GM18858 (cell line): ENCODE results near the gene CCL19.

ENCODE experiments used
- ATAC-seq: cut with Tn5 transposase; IDR thresholded peaks from one replicate; pipeline ENCODE4 v1.9.1; 2021; ENCODE audit not compliant: unreplicated experiment

Gene CCL19

DNA sequence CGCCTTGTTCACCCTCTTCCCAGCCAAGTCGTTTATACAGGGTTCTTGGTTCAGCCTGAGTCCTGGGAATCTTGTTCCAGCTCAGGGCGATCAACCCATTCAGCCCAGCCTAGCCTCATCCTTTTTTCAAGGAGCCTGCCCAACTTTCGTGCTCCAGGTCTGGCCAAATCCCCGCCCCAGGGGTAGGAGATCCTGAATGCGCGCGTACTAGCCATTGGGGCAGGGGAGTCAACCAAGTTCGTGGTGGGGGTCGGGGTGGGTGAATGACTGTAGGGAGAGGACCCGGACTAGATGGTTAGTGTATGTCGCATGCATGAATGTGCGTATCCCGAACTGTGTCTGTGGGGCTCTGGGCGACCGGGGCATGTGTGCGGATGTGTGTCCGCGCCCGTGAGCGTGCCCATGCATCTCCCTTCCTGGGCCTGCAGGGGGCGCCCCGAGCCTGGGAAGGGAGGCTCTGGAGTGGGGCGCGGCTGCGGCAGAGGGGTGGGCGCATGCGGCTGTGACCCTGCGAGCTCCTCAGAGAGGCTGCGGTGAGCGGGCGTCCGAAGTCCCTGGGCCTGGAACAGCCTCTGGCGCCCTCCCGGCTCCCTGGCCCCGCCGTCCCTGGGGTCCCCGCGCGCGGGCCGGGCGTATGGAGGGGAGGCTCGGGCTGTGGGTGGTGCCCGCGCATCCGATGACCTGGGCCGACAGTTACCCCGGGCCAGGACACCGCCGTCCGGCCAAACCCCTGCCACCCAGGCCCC, 10.1 kb upstream of the CCL19 start:
- ATAC-seq, result no peak

DNA sequence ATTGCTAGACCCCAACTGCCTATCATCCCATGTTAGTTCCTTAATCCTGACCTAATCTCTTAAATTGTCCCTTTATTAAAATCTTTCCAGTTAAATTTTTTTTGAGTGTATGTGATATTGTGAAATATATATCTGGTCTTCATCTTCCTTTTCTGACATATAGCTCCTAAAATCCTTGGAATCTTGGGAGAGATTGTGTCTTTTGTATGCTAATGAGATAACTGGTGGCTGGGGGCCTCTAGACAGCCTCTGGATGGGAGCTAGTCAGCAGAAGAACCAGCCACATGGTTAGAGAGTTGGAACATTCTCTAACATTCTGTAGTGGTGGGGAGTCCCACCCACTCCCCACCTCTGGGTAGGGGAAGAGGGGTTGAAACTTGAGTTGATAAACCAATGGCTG, 3.7 kb upstream of the CCL19 start:
- no peak for ATAC-seq

DNA sequence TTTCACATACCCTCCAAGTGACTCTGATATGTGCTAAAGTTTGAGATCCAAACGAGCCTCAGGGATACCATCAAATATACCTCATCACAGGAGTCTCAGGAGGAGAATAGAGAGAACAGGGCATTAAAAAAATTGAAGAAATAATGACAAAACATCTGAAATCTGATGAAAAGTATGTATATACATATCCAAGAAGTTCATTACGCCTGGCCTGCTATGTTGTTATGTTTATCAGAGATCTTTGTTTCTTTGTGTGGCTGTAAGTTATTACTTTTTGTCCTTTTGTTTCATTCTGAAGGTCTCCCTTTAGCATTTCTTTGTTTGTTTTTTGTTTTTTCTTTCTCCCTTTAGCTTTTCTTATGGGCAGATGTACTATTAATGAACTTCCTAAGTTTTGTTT, 2.5 kb upstream of the CCL19 start:
- no peak for ATAC-seq

DNA sequence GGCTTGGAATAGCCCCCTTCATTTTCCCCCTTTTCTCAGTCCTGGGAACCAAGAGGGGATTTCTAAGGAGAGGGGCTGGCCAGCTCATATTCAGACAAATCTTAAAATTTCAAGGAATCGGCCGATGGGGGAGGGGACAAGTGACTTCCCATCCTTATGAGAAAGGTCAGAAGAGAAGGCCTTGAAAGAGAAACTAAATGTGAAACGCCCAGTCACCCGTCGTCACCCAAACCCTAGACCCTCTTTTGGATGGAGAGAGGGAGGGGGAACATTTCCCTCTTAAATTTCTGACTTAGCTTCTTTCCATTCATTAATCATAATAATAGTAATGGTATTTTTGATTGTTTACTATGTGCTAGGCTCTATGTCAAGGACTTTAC, 850 bp upstream of the CCL19 start:
- ATAC-seq, result no peak

DNA sequence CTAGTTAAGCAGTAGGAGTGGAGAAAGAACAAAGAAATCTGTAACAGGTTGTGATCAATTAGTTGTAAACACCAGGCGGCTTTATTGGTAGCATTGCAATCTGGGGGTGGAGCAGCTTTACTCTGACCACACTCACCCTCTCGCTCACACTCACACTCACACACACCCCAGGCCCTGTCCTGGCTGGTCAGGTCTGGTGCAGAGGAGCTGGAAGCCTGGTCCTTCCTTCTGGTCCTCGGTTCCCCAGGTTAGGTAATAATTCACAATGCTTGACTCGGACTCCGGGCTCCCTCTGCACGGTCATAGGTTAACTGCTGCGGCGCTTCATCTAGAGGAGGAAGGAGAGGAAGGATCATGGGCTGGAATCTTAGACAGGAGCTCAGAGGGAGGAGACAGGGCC, 1.6 kb downstream of the CCL19 start:
- no peak for ATAC-seq

DNA sequence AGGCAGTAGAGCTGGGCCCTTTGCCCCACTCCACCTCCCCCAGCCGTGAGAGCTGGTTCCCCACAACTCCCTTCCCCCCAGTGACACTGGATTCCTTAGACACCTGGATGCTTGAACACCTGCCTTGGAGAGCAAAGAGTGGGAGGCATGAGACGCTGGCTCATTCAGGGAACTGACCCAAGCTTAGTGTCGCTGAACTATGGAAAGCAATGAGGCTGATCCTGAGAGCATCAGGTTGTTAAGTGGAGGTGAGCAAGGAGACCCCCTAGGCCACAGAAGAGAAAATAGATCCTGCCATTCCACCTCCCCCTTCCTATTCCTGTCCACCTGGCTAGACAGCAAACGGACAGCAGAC, 2.0 kb downstream of the CCL19 start:
- ATAC-seq, result no peak

DNA sequence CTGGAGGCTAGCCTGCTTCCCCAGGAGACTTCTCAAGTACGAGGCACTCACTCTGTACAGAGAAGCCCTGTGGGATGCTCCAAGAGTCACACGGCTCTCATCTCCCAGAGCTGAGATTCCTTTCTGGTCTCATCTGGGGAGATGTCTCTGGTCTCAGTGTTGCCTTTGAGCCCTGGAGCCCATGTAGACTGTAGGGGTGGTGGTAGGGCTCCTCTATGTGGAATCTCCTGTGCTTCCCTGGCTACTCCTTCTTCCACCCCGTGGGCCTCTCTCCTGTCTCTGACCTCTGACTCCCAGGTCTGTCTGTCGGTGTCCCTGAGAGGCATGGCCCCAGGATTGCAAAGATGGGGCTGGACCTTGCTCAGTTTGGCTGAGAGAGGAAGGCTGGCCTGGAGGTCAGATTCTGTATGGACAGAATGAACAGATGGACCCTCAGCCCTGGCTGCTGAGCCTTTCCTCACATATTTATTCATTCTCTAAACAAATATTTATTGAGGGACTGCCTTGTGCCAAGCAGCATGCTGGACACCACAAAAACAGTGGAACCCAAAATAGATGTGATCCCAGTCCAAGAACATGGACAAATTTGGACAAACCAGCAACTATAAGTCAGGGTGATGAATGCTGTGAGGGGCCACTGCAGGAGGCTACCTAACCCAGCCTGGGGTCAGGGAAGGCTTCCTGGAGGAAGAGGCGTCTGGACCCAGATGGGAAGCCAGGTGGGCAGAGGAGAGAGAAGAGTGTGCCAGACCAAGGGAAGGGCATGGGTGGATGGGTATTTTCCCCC, 2.6 kb downstream of the CCL19 start:
- ATAC-seq, result no peak

DNA sequence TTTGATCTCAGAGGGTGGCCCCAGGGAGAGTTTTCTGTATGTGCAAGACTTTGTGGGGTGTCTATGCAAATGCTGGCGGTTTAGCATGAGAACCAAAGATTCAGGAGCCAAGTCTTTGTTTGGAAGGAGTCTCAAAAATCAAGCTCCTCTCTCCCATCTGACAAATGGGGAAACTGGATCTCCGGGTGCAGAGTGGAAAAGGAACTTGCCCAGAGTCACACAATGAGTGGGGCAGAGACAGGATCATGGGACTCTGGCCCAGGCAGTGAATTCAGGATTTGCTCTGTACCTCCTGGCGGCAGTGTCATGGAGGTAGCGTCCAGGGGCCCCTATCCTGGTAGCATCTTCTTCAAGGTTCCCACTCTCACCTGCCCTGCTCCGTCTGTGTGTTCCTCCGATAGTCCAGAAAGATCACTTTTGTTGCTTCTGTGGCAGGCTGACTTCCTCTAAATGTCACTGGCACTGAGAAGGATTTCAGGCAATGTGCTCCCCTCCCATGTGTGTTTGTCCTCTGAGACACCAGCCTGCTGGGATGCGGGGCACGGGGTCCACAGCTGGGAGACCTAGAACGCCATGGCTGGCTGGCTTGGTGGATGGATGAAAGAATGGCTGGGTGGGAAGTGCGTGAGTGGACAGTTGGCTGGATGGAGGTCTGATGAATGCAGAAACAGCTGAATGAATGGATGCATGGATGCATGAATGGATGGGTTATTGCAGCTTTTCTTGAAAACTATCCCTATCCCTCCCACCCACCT, 3.6 kb downstream of the CCL19 start:
- ATAC-seq, result no peak

DNA sequence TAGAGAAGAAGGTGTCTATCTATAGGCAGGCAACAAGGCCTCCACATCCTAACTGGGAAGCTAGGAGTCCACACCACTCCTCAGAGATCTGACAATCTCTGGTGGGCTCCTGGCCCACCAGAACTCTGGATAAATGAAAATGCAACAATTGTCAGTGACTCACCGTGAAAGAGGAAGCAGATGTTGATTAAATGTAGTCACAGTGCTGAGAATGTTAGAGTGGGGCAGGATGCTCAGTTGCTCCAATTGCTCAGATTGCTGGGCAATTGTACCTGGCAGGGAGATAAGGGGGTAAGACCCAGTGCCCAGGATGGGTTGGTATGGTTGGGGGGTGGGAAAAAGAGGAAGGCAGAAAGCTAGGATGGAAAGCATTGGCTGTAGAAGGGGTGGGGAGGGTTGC, 4.3 kb downstream of the CCL19 start:
- ATAC-seq, result no peak

DNA sequence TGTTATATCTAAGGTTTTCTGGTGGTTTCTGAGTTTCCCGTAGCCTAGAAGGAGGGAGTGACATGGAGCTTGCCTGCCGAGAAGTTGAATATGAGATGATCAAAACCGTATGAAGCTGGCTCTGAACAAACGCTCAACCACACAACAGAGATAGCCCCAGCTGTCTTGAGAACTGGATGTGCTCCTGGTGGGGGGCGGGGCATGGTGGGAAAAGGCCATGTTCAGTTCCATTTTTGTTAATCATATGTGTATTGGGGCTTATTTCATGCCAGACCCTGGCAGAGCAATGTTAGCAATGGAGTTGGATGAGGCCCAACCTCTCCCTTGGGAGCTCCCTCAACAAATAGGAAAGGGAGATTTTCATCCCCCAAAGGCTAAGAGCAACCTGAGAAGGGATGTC, 4.8 kb downstream of the CCL19 start:
- ATAC-seq, result no peak

DNA sequence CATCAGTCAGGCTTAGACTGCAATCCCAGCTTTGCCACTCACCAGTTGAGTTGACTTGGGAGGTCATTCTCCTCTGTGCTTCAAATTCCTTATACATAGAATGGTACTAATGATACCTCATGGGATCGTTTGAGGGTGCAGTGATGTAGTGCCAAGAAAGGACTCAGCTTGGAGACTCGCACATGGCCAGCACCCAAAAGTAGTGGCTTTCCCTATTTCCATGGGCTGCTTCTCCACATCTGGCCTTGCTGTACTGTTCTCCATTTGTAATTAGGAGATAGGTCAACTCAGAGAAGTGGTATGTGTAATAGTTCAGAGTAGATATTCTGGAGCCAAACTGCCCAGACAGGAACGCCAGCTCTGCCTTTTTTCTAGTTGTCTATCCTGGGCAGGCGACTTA, 5.5 kb downstream of the CCL19 start:
- ATAC-seq, result no peak

DNA sequence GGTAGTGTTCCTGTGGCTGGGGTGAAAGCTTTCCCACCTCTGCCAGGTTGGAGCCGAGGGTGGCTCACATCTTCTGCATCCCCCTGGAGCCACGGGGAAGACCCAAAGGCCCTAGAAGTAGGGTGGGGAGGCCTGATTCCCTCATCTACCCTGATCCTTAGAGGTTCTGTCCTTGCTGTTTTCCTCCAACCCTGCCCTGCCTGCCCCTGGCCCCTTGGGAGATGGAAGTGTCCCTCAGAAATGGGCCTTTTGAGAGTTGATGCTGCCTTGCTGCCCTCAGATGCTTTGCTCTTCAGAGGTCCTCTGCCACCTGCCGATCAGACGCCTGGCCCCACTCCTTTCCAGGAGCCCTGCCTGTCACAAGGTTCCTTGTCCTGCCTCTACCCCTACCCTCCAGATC, 6.3 kb downstream of the CCL19 start:
- ATAC-seq, result no peak

DNA sequence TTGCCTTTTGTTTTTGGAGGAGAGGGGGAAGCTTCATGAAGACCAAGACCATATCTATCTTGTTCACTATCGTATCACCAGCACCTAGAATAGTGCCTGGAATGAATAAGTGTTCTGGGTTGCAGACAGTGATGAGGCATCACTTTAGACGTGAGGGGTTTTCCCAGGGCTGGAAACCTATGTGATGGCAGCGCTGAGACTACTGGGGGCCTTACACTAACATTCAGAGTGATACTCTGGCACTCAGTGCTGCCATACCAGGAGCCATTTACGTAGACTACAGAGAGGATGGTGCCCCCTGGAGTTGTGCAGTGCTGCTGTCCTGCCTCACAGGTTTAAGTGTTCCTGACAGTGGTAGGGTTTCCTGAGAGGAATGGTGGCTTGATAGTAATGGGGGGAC, 6.9 kb downstream of the CCL19 start:
- no peak for ATAC-seq

DNA sequence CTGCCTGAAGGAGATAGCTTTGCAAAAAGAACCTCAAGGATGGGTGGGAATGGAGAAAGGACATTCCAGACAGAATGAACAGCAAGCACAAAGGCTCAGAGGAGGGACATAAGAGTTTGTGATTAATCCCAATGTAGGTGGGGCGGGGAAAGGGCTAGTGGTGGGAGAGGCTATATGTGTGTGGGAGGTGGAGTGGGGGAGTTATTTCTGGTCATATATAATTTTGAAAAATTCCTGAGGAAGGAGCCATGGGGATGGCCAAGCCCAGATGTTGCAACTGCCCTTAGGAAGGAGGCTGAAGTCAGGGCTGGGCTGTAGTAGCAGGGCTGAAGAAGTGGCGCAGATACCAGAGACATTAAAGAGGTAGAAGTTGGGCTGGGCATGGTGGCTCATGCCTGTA, 15.2 kb downstream of the CCL19 start:
- no peak for ATAC-seq

DNA sequence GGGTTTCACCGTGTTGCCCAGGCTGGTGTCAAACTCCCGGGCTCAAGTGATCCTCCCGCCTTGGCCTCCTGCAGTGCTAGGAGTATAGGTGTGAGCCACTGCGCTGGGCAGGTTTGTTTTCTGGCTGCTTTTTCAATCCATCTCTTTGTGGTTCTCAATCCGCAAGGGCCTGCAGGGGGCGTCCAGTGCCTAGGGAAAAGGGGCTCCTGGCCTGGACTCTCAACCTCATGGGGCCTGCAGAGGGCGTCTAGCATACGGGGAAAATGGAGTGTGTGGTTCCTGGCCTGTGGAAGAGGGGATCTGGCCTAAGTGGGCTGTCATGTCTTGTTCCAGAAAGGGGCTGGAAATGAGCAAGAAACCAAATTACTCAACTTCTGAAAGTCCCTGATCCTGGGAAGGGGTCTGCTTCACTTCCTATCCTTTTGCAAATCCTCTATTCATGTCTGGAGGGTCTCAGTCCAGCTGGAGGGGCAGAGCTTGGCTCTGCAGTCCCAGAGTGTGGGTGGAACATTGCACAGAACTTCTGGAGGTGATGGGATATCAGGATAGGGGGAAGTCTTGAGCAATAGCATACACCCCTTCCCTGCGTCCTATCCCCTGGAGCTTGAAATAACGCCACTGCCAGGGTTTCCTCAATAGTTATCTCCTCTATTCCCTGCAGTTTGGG, 15.9 kb downstream of the CCL19 start:
- ATAC-seq, result no peak

DNA sequence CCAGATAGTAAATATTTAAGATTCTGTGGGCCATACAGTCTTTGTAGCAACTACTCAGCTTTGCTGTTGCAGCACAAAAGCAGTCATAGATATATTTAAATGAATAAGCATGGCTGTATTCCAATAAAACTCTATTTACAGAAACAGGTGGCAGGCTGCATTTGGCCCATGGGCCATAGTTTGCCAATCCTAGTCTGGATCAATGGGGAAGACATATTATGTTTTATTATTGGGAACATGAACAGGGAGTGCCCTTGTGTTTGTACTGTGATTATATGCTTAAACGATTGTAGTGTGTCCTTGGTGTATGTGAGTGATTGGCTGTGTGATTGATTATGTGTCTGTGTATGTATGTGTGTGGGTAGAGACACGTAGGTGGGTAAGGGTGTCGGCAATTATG, 16.6 kb downstream of the CCL19 start:
- ATAC-seq, result no peak

DNA sequence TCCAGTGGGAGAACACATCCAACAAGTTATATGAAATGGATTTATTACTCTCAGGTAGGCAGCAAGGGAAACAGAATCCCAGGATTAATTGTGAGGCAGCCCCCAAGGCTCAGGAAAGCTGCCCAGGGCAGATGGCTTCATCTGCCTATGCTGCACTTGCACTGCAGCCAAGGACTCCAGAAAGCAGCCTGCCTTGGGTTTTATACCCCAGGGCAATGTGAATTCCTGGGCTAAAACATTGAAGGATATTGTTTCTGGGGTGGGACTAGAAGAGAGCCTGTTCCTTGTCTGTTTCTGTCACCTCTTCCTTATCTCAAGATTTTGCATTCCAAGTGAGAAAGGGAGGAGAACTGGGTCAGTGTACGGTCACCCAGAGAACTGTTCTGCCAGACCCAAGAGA, 19.8 kb downstream of the CCL19 start:
- ATAC-seq, result no peak

DNA sequence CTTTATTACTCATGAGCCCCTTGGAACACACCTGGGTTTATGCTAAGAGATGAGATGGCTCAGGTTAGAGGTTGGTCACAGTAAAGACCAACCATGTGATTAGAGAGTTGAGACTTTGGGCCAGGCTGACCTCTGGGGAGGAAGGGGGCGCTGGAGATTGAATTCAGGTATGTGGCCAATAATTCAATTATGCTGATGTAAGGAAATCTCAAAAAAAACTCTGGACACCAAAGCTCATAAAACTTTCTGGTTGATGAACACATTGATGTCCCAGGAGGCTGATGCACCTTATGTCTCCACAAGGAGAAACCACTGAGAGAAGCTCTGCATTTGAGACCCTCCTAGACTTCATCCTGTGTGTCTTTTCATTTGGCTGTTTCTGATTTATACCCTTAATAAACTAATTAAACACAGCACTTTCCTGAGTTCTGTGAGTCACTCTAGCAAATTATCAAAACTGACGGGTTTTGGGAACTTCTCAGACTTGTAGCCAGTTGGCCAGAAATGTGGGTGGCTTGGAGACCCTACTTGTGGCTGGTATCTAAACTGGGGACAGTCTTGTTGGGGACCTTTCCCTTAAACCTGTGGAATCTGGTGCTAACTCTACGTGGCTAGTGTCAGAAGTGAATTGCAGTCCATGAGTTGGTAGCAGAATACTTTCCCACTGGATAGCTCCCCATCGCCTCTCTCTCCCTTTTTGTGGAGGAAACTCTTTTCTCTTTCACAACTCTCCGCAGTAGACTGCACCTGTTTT, 21.1 kb downstream of the CCL19 start:
- ATAC-seq, result no peak

DNA sequence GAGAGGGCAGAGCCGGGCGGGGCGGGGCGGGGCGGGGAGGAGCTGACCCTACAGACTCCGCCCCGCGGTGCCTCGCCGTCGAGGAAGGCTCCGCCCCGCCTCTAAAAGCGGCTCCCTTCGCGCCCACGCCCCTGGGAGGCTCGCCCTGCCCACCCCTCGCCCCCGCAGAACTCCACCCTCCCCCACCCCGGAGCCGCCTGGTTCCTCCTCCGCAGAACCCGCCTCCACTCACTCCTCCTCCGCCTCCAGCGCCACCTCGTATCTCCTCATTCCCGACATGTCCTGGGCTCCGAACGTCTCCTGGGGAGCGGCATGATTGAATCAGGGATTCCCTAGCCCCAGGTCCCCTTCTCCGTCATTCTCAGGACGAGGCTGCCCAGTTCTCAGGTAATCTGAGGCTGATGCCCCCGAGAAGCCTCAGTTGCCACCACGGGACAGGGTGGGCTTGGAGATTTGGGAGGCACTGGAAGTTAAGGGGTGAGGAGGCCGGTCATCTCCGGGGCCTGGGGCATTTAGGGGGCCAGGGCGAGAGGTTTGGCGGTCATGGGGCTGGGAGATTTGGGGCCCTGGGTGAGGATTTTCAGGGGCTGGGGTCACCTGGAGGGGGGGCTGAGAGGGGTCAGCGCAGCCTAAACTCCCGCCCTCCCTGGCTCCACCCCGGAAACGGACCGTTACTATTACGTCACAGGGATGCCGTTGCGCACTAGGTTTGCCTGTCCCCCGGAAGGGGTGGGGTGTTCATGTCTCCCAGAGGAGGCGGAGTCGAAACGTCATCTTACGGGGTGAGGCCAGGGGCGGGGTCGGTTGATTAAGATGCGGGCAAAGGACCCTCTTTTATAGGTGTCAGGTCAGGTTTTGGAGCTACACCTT, 25.5 kb downstream of the CCL19 start:
- no peak for ATAC-seq

DNA sequence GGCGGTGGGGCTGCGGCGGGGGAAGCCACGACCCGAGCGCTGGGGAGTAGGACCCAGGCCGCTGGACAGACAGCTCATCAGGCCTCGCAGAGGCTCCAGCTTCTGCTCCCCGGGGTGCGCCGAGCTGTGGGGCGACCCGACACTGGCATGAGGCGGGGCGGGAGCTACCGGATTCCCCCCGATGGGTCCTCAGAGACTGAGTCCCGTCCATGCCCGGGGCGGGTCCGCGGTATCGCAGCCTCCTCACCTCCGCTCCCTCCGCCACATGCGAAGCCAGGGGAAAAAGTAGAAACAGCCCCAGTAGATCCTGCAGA, 26.1 kb downstream of the CCL19 start:
- ATAC-seq, result no peak
